VCaP (cell line): ENCODE results near the gene FOXRED2.

ENCODE experiments used
- H3K27ac ChIP-seq: fragments of 450-650 bp; 2 replicates; pipeline ENCODE4 v1.5.1; 2017
- CTCF ChIP-seq: fragments of 450-650 bp; conservative IDR thresholded peaks from 2 replicates; pipeline ENCODE4 v1.5.1; 2017; ENCODE audit warnings: mild to moderate bottlenecking, moderate library complexity

Gene FOXRED2

GRCh38 chr22:36506637-36507517, at the start of gene FOXRED2:
Gene FOXRED2 (minus strand): TSS chr22:36507040. CDS start chr22:36506422, 618 bp downstream.
- H3K27ac ChIP-seq, result peak within 1 kb of the TSS; percentile 84

GRCh38 chr22:36554098-36554497, 47.3 kb upstream of the FOXRED2 start:
- TF ChIP-seq CTCF, result no peak
- H3K27ac ChIP-seq, result no peak overlapping the region

More at GRCh38 chr22:36506637-36507517, at the start of gene FOXRED2:
- TF ChIP-seq CTCF, result no peak

- TF ChIP-seq CTCF, result no peak
- no peak overlapping the region for H3K27ac ChIP-seq
Observed at GRCh38 chr22:36552289-36552688, 45.4 kb upstream of the FOXRED2 start.

GRCh38 chr22:36550701-36551495, 44.1 kb upstream of the FOXRED2 start:
- TF ChIP-seq CTCF, result no peak

GRCh38 chr22:36549033-36549432, 42.2 kb upstream of the FOXRED2 start:
- no peak for TF ChIP-seq CTCF
- H3K27ac ChIP-seq, result no peak overlapping the region

More at GRCh38 chr22:36550701-36551495, 44.1 kb upstream of the FOXRED2 start:
- H3K27ac ChIP-seq, result no peak overlapping the region

- no peak overlapping the region for H3K27ac ChIP-seq
Observed at GRCh38 chr22:36548606-36549005, 41.8 kb upstream of the FOXRED2 start.

More at GRCh38 chr22:36548606-36549005, 41.8 kb upstream of the FOXRED2 start:
- TF ChIP-seq CTCF, result no peak
